NCI-H2227 (cell line): ENCODE results near the gene PET117.
"Not testable (repeated sequence)": the region's sequence is repeated elsewhere in the genome, so short reads cannot be mapped to it uniquely, and the experiment has no call there.

Experiments
- DNase-seq: peaks from one replicate; lab custom pipeline; 2025; ENCODE audit not compliant: unreplicated experiment; lab: John Stamatoyannopoulos, UW

The PET117 gene

DNA sequence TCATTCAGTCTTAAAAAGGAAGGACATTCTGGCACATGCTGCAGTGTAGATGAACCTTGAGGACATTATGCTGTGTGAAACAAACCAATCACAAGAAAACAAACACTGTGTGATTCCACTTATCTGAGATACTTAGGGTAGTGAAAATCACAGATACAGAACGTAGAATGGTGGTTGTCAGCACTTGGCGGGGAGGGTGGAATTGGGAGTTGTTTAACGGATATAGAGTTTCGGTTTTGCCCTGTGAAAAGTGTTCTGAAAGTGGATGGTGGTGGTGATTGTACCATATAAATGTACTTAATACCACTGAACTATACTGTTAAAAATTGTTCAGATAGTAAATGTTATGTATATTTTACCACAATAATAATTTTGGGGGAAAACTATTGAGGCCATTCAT, 18.4 kb downstream of the PET117 start:
- DNase-seq, result no peak

- DNase-seq, result no peak
Observed at GRCh38 chr20:18164356-18164755, 26.7 kb downstream of the PET117 start.

- DNase-seq, result no peak
Observed at GRCh38 chr20:18165553-18165952, 27.9 kb downstream of the PET117 start.

GRCh38 chr20:18166241-18166881, 28.7 kb downstream of the PET117 start:
- no peak for DNase-seq

DNA sequence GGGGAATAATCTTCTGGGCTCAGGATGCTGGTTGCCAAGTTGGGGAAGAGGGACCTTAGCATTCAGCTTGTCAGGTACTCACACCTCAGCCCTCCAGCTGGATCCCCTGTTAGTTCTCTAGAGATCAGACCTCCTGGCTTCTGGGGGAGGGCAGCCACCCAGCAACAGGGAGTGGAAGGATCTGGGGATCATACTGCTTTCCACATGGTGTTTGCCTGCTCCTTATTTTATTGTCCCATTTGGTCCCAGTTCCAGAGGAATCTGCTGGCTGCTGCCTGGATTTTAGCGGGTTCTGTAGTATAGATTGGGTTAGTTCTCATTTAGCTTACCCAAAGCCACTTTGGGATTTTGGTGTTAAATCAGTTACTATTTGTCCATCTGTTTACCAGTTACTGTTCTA, 29.3 kb downstream of the PET117 start:
- no peak for DNase-seq

GRCh38 chr20:18172379-18172778, 34.7 kb downstream of the PET117 start:
- DNase-seq, result no peak

DNA sequence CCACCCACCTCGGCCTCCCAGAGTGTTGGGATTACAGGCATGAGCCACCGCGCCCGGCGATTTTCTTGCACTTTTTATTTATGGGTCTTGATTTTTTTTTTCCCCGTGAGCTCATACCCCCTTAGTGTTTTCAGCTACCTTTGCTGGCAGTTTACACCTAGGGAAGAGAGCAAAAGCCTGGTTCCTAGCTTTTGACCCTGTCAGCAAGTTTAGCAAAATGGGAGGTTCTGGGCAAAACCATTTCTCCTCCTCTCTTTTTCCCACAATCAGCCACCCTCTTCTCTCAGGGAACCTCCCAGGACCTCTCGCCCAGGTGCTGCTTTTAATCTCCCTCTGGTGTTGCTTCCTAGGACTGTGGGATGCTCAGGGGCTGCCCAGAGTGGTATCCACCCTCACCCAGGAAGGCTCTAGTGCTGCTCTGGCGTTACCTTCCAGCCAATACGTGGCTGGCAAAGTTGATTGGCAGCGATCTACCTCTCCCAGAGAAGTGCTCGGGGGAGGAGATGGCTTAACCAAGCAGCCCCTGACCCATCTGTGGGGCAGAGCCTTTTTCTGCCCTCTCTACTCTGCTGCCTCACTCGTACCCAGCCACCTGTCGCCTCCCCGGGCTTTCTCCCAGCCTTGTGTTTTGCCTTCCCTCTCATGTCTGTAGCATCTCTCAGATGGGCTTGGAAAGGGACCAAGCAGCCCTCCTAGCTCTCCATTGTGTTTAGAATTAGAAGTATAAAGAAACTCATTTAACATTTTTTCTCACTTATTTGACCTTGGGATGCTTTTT, 37.4 kb downstream of the PET117 start:
- DNase-seq, result no peak

DNA sequence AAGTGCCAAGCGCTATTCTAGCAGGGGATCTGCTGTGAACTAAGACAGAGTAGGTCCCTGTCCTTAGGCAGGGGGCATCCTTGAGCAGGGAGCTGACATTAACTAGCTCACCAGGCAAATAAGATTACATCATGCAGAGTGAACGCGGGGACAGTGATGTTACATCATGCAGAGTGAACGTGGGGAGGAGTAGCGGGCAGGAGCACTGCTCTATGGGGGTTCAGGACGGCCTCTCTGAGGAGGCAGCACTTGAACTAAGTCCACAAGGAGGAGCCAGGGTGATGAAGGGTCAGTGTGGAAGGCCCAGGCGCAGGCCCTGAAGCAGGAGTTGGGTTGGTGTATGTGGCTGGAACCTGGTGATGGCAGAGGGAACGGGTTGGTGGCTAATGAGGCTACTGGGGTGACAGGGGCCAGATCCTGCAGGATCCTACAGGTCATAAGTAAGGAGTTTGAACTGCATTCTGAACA, 38.7 kb downstream of the PET117 start:
- DNase-seq, result no peak

DNA sequence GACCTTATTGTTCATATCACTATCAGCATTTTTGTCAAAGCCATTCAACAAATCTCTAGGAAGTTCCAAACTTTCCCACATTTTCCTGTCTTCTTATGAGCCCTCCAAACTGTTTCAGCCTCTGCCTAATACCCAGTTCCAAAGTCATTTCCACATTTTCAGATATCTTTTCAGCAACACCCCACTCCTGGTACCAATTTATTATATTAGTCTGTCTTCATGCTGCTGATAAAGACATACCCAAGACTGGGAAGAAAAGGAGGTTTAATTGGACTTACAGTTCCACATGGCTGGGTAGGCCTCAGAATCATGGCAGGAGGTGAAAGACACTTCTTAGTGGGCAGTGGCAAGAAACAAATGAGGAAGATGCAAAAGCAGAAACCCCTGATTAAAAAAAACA, 42.7 kb downstream of the PET117 start:
- DNase-seq, result not testable (repeated sequence)

DNA sequence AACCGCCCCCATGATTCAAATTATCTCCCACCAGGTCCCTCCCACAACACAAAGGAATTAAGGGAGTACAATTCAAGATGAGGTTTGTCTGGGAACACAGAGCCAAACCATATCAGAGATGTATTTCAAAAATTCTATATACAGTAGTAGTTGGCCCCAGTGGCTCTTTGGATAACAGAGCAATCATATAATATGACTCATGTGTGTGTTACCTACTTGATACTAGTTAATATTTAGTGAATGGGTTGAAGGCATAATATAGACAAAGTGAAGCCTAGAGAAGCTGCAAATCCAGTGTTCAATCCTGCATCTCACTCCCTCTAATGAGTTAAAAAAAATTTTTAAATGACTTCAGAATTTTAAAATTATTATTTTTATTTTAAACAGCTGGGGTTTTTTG, 43.2 kb downstream of the PET117 start:
- no peak for DNase-seq

DNA sequence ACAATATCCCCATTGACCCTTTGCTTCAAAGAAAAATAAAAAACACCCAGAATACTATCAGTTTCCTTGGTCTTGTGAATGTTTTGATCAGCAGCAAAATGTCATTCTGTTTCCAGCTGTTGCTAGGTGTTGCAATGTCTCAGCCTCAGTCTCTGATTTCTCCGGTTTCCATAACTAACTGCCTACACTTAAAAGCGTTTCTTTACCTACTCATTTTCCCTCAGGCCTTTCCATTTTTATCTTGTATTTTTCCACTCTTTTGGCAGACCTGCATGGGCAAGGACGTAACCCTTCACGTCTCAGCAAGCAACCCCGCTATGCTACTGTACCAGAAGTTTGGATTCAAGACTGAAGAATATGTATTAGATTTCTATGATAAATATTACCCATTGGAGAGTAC, 49.4 kb downstream of the PET117 start:
- no peak for DNase-seq

DNA sequence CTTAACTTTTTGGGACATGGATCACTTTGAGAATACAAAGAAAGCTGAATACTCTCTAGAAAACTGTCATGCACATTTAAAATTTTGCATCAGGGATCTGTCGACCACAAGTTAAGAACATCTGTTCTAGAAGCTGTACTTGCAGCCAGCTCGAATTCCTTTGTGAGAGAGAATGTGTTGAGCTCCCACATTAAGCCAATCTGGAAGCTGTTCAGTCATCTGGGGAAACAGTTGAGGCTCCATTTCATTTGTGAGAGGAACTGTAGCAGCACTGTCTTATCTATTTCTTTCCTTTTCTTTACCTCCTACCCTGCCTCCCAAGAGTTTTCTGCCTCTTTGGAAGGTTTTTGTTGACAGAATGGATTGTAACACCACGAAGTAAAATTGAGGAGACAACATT, 50.8 kb downstream of the PET117 start:
- no peak for DNase-seq

DNA sequence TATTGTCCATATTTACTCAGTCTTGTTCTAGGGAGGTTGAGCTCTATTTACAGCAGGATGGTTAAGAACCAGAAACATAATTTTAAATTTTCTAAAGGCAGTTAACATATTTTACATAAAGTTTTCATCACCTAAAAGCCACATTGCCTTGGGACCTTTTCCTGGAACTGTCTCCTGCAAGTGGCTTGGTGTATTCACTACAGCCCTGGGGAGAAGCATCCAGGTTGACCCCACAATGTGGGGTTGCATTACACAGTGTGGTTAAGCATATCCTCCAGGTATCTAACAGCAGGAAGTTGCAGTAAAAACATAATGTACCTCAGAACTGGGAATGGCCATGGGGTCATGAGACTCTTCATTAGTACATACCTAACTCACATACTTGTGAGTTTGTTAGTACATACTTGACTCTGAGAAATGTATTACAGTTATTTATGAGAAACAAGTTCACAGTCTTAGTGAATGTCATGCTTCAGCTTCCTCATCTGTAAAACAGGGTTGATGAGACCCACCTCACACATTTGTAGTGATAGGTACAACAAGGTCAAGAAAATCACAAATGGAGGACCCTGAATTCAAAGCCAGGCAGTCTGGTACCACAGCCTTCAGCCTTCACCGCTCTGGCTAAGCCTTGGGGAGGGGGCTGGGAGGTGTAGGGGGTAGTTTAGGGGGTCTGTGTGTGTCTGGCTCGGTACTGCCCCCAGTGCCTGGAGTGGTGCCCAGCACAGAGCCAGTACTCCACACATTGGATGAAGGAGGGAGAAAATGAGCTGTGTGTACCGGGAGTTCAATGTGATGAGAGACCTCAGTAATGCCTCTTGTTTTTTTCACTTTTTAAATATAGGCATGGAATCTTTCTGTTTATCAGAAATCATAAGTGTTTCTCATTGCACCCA, 52.9 kb downstream of the PET117 start:
- no peak for DNase-seq

- no peak for DNase-seq
Observed at GRCh38 chr20:18191306-18191705, 53.6 kb downstream of the PET117 start.
